Stomach smooth muscle (tissue), 2 donors: ENCODE data around the gene NBEA.
"Not testable (repeated sequence)": the region's sequence is repeated elsewhere in the genome, so short reads cannot be mapped to it uniquely, and the experiment has no call there.

Source experiments
- H3K27ac ChIP-seq: one replicate; pipeline ENCODE4 v1.7.0; 2013; ENCODE audit warnings: mild to moderate bottlenecking, low read length, inconsistent platforms
- H3K27me3 ChIP-seq, 2 donors: one replicate each; pipeline ENCODE4 v1.7.0; 2013; ENCODE audit warnings: low read length in 2 of 2; ENCODE audit not compliant: insufficient read depth in 2 of 2, control insufficient read depth in 1 of 2
- H3K36me3 ChIP-seq, 2 donors: one replicate each; pipeline ENCODE4 v1.7.0; 2013; ENCODE audit warnings: low read length in 2 of 2; ENCODE audit not compliant: control insufficient read depth in 2 of 2, insufficient read depth in 2 of 2
- H3K4me1 ChIP-seq: one replicate; pipeline ENCODE4 v1.7.0; 2013; ENCODE audit warnings: low read length; ENCODE audit not compliant: control insufficient read depth, insufficient read depth
- H3K4me3 ChIP-seq, 2 donors: one replicate each; pipeline ENCODE4 v1.7.0; 2013; ENCODE audit warnings: low read length in 2 of 2
- H3K9ac ChIP-seq, 2 donors: one replicate each; pipeline ENCODE4 v1.7.0; 2013; ENCODE audit warnings: low read length in 2 of 2, mild to moderate bottlenecking in 1 of 2
- H3K9me3 ChIP-seq, 2 donors: one replicate each; pipeline ENCODE4 v1.7.0; 2013; ENCODE audit warnings: low read length in 2 of 2; ENCODE audit not compliant: control insufficient read depth in 2 of 2
- donor health status: healthy.
- donor health status: Pancreatic carcinoma.

NBEA gene

GRCh38 chr13:34941835-34942731 is at the start of gene NBEA:
Gene NBEA, plus strand, starts transcription at chr13:34942270. Its CDS starts 551 bp downstream, at chr13:34942821.
- Histone ChIP-seq H3K4me3 (peak within 1 kb of the TSS; percentile 81 to 95), H3K36me3 (no peaks in the 10 kb centered on the region), H3K4me1 (peaks cover 4% of the 10 kb centered on the region), H3K27ac (peak within 1 kb of the TSS; percentile 56), H3K9ac (peak within 1 kb of the TSS; percentile 63 to 66), H3K9me3 (no peaks in the 10 kb centered on the region), H3K27me3 (no peaks in the 10 kb centered on the region)

- H3K9ac ChIP-seq: no peak overlapping the region
- no peak overlapping the region for H3K4me3 ChIP-seq
- H3K36me3 ChIP-seq: no peaks in the 10 kb centered on the region
- H3K27ac ChIP-seq: no peak overlapping the region
- H3K9me3 ChIP-seq: no peaks in the 10 kb centered on the region
- no peaks in the 10 kb centered on the region for H3K27me3 ChIP-seq
- H3K4me1 ChIP-seq: no peaks in the 10 kb centered on the region
Measured at GRCh38 chr13:34894756-34895155, 47.3 kb upstream of the NBEA start.

GRCh38 chr13:34897220-34897619 is 44.9 kb upstream of the NBEA start:
- Histone ChIP-seq H3K4me1 (no peaks in the 10 kb centered on the region), H3K36me3 (no peaks in the 10 kb centered on the region), H3K27ac (no peak overlapping the region), H3K9ac (no peak overlapping the region), H3K27me3 (no peaks in the 10 kb centered on the region), H3K4me3 (no peak overlapping the region), H3K9me3 (no peaks in the 10 kb centered on the region)

GRCh38 chr13:34899888-34900287 is 42.2 kb upstream of the NBEA start:
- H3K4me1 ChIP-seq: no peaks in the 10 kb centered on the region
- H3K9ac ChIP-seq: no peak overlapping the region
- H3K27ac ChIP-seq: no peak overlapping the region
- no peaks in the 10 kb centered on the region for H3K27me3 ChIP-seq
- no peak overlapping the region for H3K4me3 ChIP-seq
- no peaks in the 10 kb centered on the region for H3K9me3 ChIP-seq
- H3K36me3 ChIP-seq: no peaks in the 10 kb centered on the region

- Histone ChIP-seq H3K4me3 (no peak overlapping the region), H3K27ac (no peak overlapping the region), H3K36me3 (no peaks in the 10 kb centered on the region), H3K9me3 (no peaks in the 10 kb centered on the region), H3K4me1 (no peaks in the 10 kb centered on the region), H3K9ac (no peak overlapping the region), H3K27me3 (no peaks in the 10 kb centered on the region)
Measured at GRCh38 chr13:34900288-34900739, 41.8 kb upstream of the NBEA start.

- H3K27ac ChIP-seq: no peak overlapping the region
- no peaks in the 10 kb centered on the region for H3K36me3 ChIP-seq
- no peak overlapping the region for H3K4me3 ChIP-seq
- no peaks in the 10 kb centered on the region for H3K9me3 ChIP-seq
- no peaks in the 10 kb centered on the region for H3K27me3 ChIP-seq
- no peaks in the 10 kb centered on the region for H3K4me1 ChIP-seq
- H3K9ac ChIP-seq: no peak overlapping the region
Measured at GRCh38 chr13:34901572-34901971, 40.5 kb upstream of the NBEA start.

- no peaks in the 10 kb centered on the region for H3K27me3 ChIP-seq
- no peak overlapping the region for H3K4me3 ChIP-seq
- H3K9me3 ChIP-seq: no peaks in the 10 kb centered on the region
- H3K27ac ChIP-seq: no peak overlapping the region
- H3K36me3 ChIP-seq: no peaks in the 10 kb centered on the region
- no peaks in the 10 kb centered on the region for H3K4me1 ChIP-seq
- no peak overlapping the region for H3K9ac ChIP-seq
Measured at GRCh38 chr13:34911159-34911558, 30.9 kb upstream of the NBEA start.

- Histone ChIP-seq H3K9ac (no peak overlapping the region), H3K27ac (no peak overlapping the region), H3K27me3 (no peaks in the 10 kb centered on the region), H3K36me3 (no peaks in the 10 kb centered on the region), H3K4me3 (no peak overlapping the region), H3K9me3 (no peaks in the 10 kb centered on the region), H3K4me1 (no peaks in the 10 kb centered on the region)
Measured at GRCh38 chr13:34913040-34913439, 29.0 kb upstream of the NBEA start.

- H3K27me3 ChIP-seq: no peaks in the 10 kb centered on the region
Measured at GRCh38 chr13:34914416-34914815, 27.7 kb upstream of the NBEA start.

GRCh38 chr13:34926508-34926907 is 15.6 kb upstream of the NBEA start:
- Histone ChIP-seq H3K36me3 (no peaks in the 10 kb centered on the region), H3K4me1 (no peaks in the 10 kb centered on the region), H3K4me3 (no peak overlapping the region), H3K9me3 (no peaks in the 10 kb centered on the region), H3K27ac (no peak overlapping the region), H3K27me3 (no peaks in the 10 kb centered on the region), H3K9ac (no peak overlapping the region)

More at GRCh38 chr13:34914416-34914815, 27.7 kb upstream of the NBEA start:
- H3K27ac ChIP-seq: no peak overlapping the region
- no peak overlapping the region for H3K9ac ChIP-seq
- no peak overlapping the region for H3K4me3 ChIP-seq
- no peaks in the 10 kb centered on the region for H3K36me3 ChIP-seq
- H3K4me1 ChIP-seq: no peaks in the 10 kb centered on the region
- no peaks in the 10 kb centered on the region for H3K9me3 ChIP-seq

GRCh38 chr13:34928676-34929075 is 13.4 kb upstream of the NBEA start:
- H3K9ac ChIP-seq, H3K4me3 ChIP-seq, H3K27me3 ChIP-seq, H3K9me3 ChIP-seq, H3K4me1 ChIP-seq, H3K27ac ChIP-seq, H3K36me3 ChIP-seq: not testable (repeated sequence)
